ENCODE measurements around the gene PTH1R.

Gene PTH1R

GRCh38 chr3:46864061-46864881 lies 13.2 kb upstream of the PTH1R start:
- DNase-seq (ENCODE audit: low read depth in 2 of 2): no peak

GRCh38 chr3:46865031-46865507 lies 12.5 kb upstream of the PTH1R start:
- no peak for DNase-seq (ENCODE audit: low read depth in 2 of 2)

- DNase-seq (ENCODE audit: low read depth in 2 of 2): no peak
Measured at GRCh38 chr3:46865546-46865945, 12.0 kb upstream of the PTH1R start.

GRCh38 chr3:46866032-46866595 lies 11.4 kb upstream of the PTH1R start:
- no peak for DNase-seq (ENCODE audit: low read depth in 2 of 2)

GRCh38 chr3:46866720-46867549 lies 10.6 kb upstream of the PTH1R start:
- peak; percentile 48 to 64 for DNase-seq (ENCODE audit: low read depth in 2 of 2)

- DNase-seq (ENCODE audit: low read depth in 2 of 2): no peak
Measured at GRCh38 chr3:46867550-46867898, 10.0 kb upstream of the PTH1R start.

GRCh38 chr3:46868287-46868686 lies 9.2 kb upstream of the PTH1R start:
- DNase-seq (ENCODE audit: low read depth in 2 of 2): no peak

GRCh38 chr3:46868948-46869347 lies 8.6 kb upstream of the PTH1R start:
- no peak for DNase-seq (ENCODE audit: low read depth in 2 of 2)

- no peak for DNase-seq (ENCODE audit: low read depth in 2 of 2)
Measured at GRCh38 chr3:46869440-46869839, 8.1 kb upstream of the PTH1R start.

- DNase-seq (ENCODE audit: low read depth in 2 of 2): no peak
Measured at GRCh38 chr3:46870651-46871050, 6.9 kb upstream of the PTH1R start.

GRCh38 chr3:46871222-46871621 lies 6.3 kb upstream of the PTH1R start:
- DNase-seq (ENCODE audit: low read depth in 2 of 2): no peak

- DNase-seq (ENCODE audit: low read depth in 2 of 2): no peak
Measured at GRCh38 chr3:46873521-46873920, 4.0 kb upstream of the PTH1R start.

- DNase-seq (ENCODE audit: low read depth in 2 of 2): no peak
Measured at GRCh38 chr3:46874430-46874829, 3.1 kb upstream of the PTH1R start.

- no peak for DNase-seq (ENCODE audit: low read depth in 2 of 2)
Measured at GRCh38 chr3:46875560-46875959, 2.0 kb upstream of the PTH1R start.

- no peak for DNase-seq (ENCODE audit: low read depth in 2 of 2)
Measured at GRCh38 chr3:46876313-46877300, 914 bp upstream of the PTH1R start.

- no peak for DNase-seq (ENCODE audit: low read depth in 2 of 2)
Measured at GRCh38 chr3:46878781-46879436, 1.4 kb downstream of the PTH1R start.

- no peak for DNase-seq (ENCODE audit: low read depth in 2 of 2)
Measured at GRCh38 chr3:46880884-46881595, 3.5 kb downstream of the PTH1R start.

GRCh38 chr3:46881596-46882376 lies 4.3 kb downstream of the PTH1R start:
- no peak for DNase-seq (ENCODE audit: low read depth in 2 of 2)

- DNase-seq (ENCODE audit: low read depth in 2 of 2): no peak
Measured at GRCh38 chr3:46882377-46883053, 5.0 kb downstream of the PTH1R start.

Measured in stimulated activated CD8-positive, alpha-beta memory T cell treated with anti-CD3 and anti-CD28 coated beads, Interleukin-15, amount 100 ng/mL, for 4 hours (primary cell).